GM12801 (cell line): Measurements from ENCODE around the gene PIGS.

ENCODE experiments used
- TF ChIP-seq, protein P1 (sequence below): IDR thresholded peaks from one replicate; pipeline ENCODE4 v1.5.1; 2011; ENCODE audit warnings: control low read depth; ENCODE audit not compliant: insufficient read length; ENCODE audit errors: extremely low read depth

PIGS gene

DNA sequence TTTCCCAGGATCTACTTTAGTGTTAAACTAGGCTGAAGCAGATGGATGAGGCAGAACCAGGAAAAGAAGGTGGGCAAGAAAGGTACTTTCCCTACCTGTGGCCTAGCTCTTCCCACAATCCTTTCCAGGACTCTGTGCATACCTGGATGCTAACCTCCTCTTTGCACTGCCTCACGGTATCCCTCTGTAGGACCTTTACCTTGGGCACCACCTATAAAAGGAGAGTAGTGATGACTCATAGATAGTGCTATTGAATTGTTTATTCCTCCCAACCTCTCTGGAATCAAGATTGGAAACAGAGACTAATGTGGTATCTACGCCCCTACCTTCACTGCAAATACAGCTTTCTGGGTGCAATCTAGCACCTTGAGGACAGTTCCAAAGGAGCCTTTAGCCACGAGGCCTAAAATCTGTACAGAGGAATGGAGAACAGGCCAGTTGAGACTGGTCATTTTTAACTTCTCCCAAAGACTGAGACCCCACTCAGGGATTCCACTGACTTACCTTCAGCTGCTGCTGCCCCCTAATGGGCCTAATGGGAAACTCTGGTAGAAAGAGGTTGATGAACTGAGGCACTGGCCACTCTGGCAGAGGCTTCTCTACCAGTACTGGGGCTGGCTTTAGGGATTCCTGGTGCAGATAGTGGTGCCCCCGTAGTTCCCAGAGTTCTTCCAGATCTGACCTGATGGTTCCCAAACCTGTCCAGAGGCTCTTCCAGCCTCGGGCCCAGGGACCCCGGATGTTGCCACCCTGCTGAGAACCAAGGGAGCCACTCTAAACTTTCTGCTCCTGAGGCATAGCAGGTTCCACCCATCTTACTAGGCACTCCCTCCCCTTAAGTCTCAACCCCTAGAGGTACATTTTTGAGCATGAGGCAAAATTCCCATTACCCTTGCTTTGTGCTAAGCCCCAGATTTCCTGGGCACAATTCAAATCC is 41.9 kb upstream of the PIGS start:
- TF ChIP-seq, protein P1, sequence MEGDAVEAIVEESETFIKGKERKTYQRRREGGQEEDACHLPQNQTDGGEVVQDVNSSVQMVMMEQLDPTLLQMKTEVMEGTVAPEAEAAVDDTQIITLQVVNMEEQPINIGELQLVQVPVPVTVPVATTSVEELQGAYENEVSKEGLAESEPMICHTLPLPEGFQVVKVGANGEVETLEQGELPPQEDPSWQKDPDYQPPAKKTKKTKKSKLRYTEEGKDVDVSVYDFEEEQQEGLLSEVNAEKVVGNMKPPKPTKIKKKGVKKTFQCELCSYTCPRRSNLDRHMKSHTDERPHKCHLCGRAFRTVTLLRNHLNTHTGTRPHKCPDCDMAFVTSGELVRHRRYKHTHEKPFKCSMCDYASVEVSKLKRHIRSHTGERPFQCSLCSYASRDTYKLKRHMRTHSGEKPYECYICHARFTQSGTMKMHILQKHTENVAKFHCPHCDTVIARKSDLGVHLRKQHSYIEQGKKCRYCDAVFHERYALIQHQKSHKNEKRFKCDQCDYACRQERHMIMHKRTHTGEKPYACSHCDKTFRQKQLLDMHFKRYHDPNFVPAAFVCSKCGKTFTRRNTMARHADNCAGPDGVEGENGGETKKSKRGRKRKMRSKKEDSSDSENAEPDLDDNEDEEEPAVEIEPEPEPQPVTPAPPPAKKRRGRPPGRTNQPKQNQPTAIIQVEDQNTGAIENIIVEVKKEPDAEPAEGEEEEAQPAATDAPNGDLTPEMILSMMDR: no peak

DNA sequence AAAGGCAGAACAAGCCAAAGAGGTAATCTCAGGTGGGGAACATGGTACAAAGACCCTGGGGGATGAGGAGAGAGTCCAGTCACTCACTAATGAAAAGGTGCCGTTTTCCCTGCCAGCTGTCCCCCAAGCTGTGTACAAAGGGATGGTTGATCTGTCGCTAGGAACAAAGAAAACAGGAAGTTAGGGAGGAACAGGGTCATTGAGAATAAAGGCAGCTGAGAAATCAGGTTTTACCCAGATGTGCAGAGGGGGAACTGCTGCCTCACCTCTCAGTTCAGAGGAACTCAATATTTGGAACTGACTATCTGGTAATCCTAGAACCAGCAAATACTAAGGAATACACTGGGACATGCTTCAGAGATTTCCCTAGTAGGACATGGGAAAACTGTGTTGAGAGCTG is 41.2 kb upstream of the PIGS start:
- TF ChIP-seq, protein P1: no peak

DNA sequence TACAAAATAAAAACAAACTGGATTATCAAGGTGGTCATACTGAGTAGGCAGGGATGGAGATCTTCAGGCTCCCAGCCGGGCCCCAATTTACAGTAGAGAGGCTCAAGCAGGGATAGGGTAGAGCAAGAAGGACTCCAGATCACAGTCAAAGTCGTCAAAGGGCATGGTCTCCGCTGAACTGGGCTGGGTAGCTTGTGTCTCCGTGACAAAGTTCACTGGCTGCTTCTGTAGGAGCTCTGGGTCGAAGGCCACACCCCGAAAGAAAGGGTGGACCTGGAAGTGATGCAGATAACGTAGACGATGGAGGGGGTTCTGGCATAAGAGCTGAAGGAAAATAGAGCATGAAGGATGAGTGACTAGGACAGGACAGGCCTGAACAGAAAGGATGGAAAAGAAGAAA is 39.1 kb upstream of the PIGS start:
- TF ChIP-seq, protein P1: no peak

DNA sequence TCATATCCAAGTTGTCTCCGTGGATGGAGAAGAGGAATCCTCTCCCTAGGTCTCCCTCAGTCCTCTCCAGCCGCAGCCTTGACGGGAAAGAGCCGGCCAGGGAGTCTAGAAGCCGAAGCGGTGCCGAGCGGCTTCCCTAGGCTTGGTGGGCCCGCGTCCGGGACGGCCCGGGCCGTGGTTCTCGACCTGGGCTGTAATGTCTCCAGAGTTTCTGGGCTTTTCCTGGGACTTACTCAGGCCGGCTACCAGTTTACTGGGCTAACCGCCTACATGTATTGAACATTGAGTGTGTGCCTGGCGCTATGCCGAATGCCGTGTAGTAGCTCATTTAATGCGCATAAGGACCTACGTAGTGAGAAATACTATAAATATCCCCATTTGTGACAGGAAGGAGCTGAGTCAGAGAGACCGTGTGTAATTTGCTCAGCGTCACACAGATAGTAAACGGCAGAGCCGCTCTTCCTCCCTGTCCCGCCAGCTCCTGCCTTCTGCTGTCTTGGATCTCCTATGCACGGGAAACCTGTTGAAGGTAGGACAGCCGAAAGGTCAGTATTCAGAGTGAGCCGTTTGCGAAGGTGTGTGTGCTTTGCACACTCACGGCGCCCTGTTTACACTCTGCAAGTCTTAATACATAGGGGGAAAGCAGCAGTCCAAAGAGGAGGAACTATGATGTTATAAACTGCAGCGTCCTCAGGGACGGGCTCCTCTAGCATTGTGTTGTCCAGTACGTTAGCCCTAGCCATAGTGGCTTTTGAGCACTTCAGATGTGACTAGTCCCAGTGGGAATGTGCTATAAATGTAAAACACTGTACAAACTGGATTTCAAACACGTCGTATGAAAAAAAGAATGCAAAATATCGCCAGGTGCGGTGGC is 28.2 kb upstream of the PIGS start:
- TF ChIP-seq, protein P1: no peak

DNA sequence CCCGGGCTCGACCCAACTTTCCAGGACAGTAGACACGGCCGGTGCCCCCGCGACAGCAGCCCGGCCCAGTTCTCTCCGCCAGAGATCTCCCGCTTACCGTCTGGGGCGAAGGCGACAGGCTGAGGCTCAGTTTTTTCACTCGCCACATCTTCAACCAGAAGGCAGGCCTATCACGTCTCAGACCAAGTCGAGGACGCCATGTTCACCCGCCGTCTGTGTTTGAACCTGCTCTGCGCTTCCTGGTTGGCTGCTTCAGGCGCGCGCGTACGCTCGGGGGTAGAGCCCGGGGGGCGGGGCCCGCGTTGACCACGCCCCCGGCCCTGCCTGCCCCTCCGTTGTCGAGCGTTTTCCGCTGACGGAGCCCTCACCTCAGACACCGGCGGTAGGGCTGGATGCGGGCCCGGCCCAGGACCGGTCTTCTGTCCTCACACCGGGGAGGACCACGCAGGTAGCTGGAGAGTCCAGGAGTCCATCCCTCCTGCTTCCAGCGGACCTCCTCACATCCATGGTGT is 27.5 kb upstream of the PIGS start, which contains the start of gene SPAG5:
Gene SPAG5 (minus strand): TSS at position 227 of the 512 bp plus-strand sequence. CDS start 79 bp downstream, at position 148.
- TF ChIP-seq, protein P1: no peak

DNA sequence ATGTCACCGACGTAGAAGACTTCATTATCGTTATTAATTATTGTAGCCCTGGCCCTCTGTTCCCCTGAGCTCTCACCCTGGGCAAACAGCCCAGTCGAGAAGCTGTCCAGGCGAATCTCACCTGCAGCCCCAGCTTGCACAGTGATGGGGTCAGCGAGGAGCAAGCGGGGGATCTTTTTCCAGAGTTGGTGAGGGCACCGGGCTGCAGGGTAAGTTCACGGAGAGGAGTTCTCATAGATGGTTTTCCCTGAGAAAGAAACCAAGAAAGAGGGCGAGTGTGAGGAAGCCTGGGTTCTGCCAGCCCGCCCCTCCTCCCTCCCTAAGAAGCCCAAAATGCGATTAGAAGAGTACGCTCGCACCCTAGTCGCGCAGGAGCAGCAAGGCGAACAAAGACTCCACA is 27.1 kb upstream of the PIGS start:
- TF ChIP-seq, protein P1: no peak
